Measurements from ENCODE around the gene SDHD.

DNA sequence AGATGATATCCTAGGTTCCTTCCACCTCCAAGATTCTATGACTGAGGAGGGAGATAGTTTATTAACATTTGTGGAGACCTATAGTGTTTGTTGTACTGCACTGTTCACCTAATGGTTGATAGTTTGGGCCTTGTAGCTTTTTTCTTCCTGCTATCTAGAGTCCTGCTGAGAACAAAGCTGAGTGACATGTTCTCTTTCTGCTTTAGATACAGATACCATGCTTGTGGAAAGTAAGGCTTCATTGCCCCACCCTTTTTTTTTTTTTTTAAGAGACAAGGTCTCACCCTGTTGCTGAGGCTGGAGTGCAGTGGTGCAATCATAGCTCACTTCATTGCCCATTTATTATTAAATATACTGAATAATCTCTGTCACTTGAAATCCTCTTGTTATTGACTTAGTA lies 49.1 kb upstream of the SDHD start:
- TF ChIP-seq, protein P1, sequence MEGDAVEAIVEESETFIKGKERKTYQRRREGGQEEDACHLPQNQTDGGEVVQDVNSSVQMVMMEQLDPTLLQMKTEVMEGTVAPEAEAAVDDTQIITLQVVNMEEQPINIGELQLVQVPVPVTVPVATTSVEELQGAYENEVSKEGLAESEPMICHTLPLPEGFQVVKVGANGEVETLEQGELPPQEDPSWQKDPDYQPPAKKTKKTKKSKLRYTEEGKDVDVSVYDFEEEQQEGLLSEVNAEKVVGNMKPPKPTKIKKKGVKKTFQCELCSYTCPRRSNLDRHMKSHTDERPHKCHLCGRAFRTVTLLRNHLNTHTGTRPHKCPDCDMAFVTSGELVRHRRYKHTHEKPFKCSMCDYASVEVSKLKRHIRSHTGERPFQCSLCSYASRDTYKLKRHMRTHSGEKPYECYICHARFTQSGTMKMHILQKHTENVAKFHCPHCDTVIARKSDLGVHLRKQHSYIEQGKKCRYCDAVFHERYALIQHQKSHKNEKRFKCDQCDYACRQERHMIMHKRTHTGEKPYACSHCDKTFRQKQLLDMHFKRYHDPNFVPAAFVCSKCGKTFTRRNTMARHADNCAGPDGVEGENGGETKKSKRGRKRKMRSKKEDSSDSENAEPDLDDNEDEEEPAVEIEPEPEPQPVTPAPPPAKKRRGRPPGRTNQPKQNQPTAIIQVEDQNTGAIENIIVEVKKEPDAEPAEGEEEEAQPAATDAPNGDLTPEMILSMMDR (conservative IDR thresholded peaks at IDR 0.05): no peak
- no peak for TF ChIP-seq ZFX (IDR thresholded peaks at IDR 0.05)

Data from C4-2B (cell line).